ENCODE measurements around the gene GFER. TPM values are rescaled to one million over a fixed set of nuclear protein-coding genes. Genes with fewer than 3 reads are reported as not detected.

GFER gene
- total and polyA plus RNA-seq, 2 of the 8 experiments (the other 6 are each of a cell fraction or from before 2014, with no cell fraction given): 17.7 to 37.9 TPM

- Histone ChIP-seq H2BK120ac (replicated peaks; ENCODE audit: low read depth, low read length) (no peak overlapping the region), H2BK12ac (ENCODE audit: low read depth, low read length) (no peak overlapping the region), H2AFZ (ENCODE audit: low read length) (no peak overlapping the region), H3K27me3 (replicated peaks in 1 of 4; ENCODE audit: control insufficient read depth in 3 of 4, extremely low read depth in 1 of 4, insufficient read depth in 3 of 4, low read length in 3 of 4) (peaks cover 6 to 19% (median 18%) of the 10 kb centered on the region in 4 experiments; a peak in 6 of 7 replicates), H3K14ac (ENCODE audit: insufficient read length) (no peak overlapping the region), H2BK15ac (ENCODE audit: low read length) (no peak overlapping the region), H4K91ac (replicated peaks; ENCODE audit: insufficient read length, low read length) (no peak overlapping the region), H3K23ac (ENCODE audit: insufficient read length) (no peak overlapping the region), H4K5ac (ENCODE audit: insufficient read length, low read depth, low read length) (no peak overlapping the region), H2BK20ac (ENCODE audit: low read length) (no peak overlapping the region), H3K4me2 (ENCODE audit: insufficient read depth in 1 of 2, low read depth in 2 of 2, low read length in 2 of 2) (no peak overlapping the region), H3K18ac (ENCODE audit: extremely low read depth, low read length) (no peak overlapping the region), H4K8ac (ENCODE audit: extremely low read depth, insufficient read depth, low read length) (no peak overlapping the region), H2BK5ac (ENCODE audit: low read depth, low read length) (no peak overlapping the region), H4K20me1 (replicated peaks in 1 of 2; ENCODE audit: control insufficient read depth in 1 of 2, insufficient read depth in 2 of 2, low read length in 2 of 2) (peaks cover 2 to 24% of the 10 kb centered on the region in 2 experiments), H3K56ac (replicated peaks; ENCODE audit: insufficient read length, low read depth, low read length) (no peak overlapping the region), H3K4me3 (ENCODE audit: extremely low read depth in 1 of 4, insufficient read depth in 2 of 4, low read depth in 3 of 4, low read length in 4 of 4) (no peak overlapping the region), H3K23me2 (ENCODE audit: low read depth, low read length) (peaks cover 21% of the 10 kb centered on the region), H3K36me3 (ENCODE audit: control insufficient read depth in 2 of 4, insufficient read depth in 4 of 4, low read length in 3 of 4) (peaks cover 11 to 33% (median 22%) of the 10 kb centered on the region in 4 experiments; a peak in 7 of 8 replicates), H3K4ac (replicated peaks; ENCODE audit: insufficient read length, low read depth, low read length) (no peak overlapping the region), H2AK5ac (ENCODE audit: low read depth, low read length) (no peak overlapping the region), H3K79me2 (ENCODE audit: control insufficient read depth in 1 of 2, insufficient read depth in 2 of 2, low read length in 2 of 2) (peaks cover 3 to 16% of the 10 kb centered on the region in 2 experiments; a peak in 2 of 4 replicates), H3K27ac (ENCODE audit: low read depth, low read length) (no peak overlapping the region), H3K9me3 (ENCODE audit: insufficient read depth in 2 of 2, low read depth in 1 of 2, low read length in 1 of 2) (no peaks in the 10 kb centered on the region), H3K4me1 (replicated peaks in 1 of 4; ENCODE audit: control insufficient read depth in 3 of 4, insufficient read depth in 4 of 4, low read length in 3 of 4) (peaks cover 0 to 24% (median 20%) of the 10 kb centered on the region in 4 experiments; a peak in 5 of 7 replicates), H3K79me1 (ENCODE audit: low read depth, low read length) (peaks cover 9% of the 10 kb centered on the region; the same call in 1 of the 2 replicates), H3K9ac (replicated peaks in 1 of 4; ENCODE audit: extremely low read depth in 1 of 4, low read depth in 3 of 4, low read length in 3 of 4) (no peak overlapping the region)
- no peak for DNase-seq (ENCODE audit: low read depth in 1 of 2, low spot score in 2 of 2)
- FAIRE-seq: no peak
- ChIA-PET POLR2A (ENCODE audit: partially characterized antibody) (interaction anchor here (1.2 to 28.2 kb wide), 3 partner anchors 12 to 36 kb away, joined by 4 to 736 read pairs (median 6); partner anchors contain the start of genes NDUFB10, RNF151, RPS2 and TBL3), CTCF (ENCODE audit: partially characterized antibody) (interaction anchor here (0.6 kb wide), 1 partner anchor 11 kb away, joined by 3 read pairs; no protein-coding TSS in a partner anchor)
- TF ChIP-seq MAFK (IDR thresholded peaks at IDR 0.05; ENCODE audit: low read depth, low read length) (no peak), SIN3A (conservative IDR thresholded peaks at IDR 0.05 in 1 of 2, IDR thresholded peaks at IDR 0.05 in 1 of 2; ENCODE audit: low read depth in 1 of 2, low read length in 2 of 2) (no peak), SRF (IDR thresholded peaks at IDR 0.05; ENCODE audit: low read depth, low read length) (no peak), JUN (IDR thresholded peaks at IDR 0.05; ENCODE audit: low read depth, low read length) (no peak), EGR1 (IDR thresholded peaks at IDR 0.05; ENCODE audit: borderline replicate concordance, low read depth, low read length) (no peak), CBX8 (IDR thresholded peaks at IDR 0.05; ENCODE audit: borderline replicate concordance, low read depth, low read length) (no peak), CEBPB (IDR thresholded peaks at IDR 0.05; ENCODE audit: low read depth, low read length) (no peak), CTBP2 (IDR thresholded peaks at IDR 0.05; ENCODE audit: borderline replicate concordance, insufficient read depth, insufficient read length, low read length) (no peak), NRF1 (IDR thresholded peaks at IDR 0.05; ENCODE audit: low read depth, low read length) (no peak), KDM4A (IDR thresholded peaks at IDR 0.05; ENCODE audit: low read depth, low read length, severe bottlenecking) (no peak), KDM5A (IDR thresholded peaks at IDR 0.05; ENCODE audit: low read length) (no peak), USF2 (IDR thresholded peaks at IDR 0.05; ENCODE audit: low read length) (no peak), TCF12 (IDR thresholded peaks at IDR 0.05; ENCODE audit: low read depth, low read length) (no peak)
- WGBS, 2 experiments (ENCODE audit: extremely low coverage in 1 of 2, insufficient coverage in 1 of 2, insufficient read length in 1 of 2, insufficient replicate concordance in 2 of 2, low coverage in 1 of 2, low lambda C conversion rate in 2 of 2, missing lambda C conversion rate in 1 of 2): 95% methylated on average over 8 of the region's 8 CpGs; no CpG with 5 or more reads in 1 of the 2 experiments
Measured at GRCh38 chr16:1976216-1976520, 7.8 kb upstream of the GFER start.
